ENCODE measurements around the gene PRSS33. TPM values are rescaled to one million over a fixed set of nuclear protein-coding genes. Genes with fewer than 3 reads are reported as not detected.

PRSS33 gene
- total RNA-seq, 2 experiments from 2014 or later = not detected

- H3K27me3 Mint-ChIP-seq = no peaks in the 10 kb centered on the region
- H3K9me3 Mint-ChIP-seq = no peaks in the 10 kb centered on the region
- DNase-seq = no peak
- peaks cover 31% of the 10 kb centered on the region for H3K4me1 Mint-ChIP-seq
- ChIA-PET POLR2A (interaction anchor here (0.6 kb wide), 1 partner anchor 63 kb away, joined by 4 read pairs; no protein-coding TSS in a partner anchor), CTCF (interaction anchor here (0.7 to 1.2 kb wide), 3 partner anchors 8 to 107 kb away, joined by 3 to 5 read pairs (median 3); partner anchors contain the start of gene FLYWCH2)
- peak overlapping the region; percentile 89 for H3K4me3 Mint-ChIP-seq
- H3K36me3 Mint-ChIP-seq (ENCODE audit: low read depth) = peaks cover 28% of the 10 kb centered on the region
- peak overlapping the region; percentile 91 for H3K27ac Mint-ChIP-seq
These were observed 11.4 kb downstream of the PRSS33 start for GRCh38 chr16:2775765-2776499.

GRCh38 chr16:2775131-2775716, 12.1 kb downstream of the PRSS33 start:
- DNase-seq = no peak
- POLR2A ChIA-PET = interaction anchor here (0.6 kb wide), 1 partner anchor 64 kb away, joined by 4 read pairs; no protein-coding TSS in a partner anchor
- peak overlapping the region; percentile 89 for H3K4me3 Mint-ChIP-seq
- no peaks in the 10 kb centered on the region for H3K9me3 Mint-ChIP-seq
- H3K27me3 Mint-ChIP-seq = no peaks in the 10 kb centered on the region
- no peak overlapping the region for H3K27ac Mint-ChIP-seq
- peaks cover 32% of the 10 kb centered on the region for H3K4me1 Mint-ChIP-seq
- H3K36me3 Mint-ChIP-seq (ENCODE audit: low read depth) = peaks cover 35% of the 10 kb centered on the region
- CTCF ChIA-PET = interaction anchor here (0.5 to 1.4 kb wide), 3 partner anchors 10 to 184 kb away, joined by 3 to 5 read pairs (median 3); no protein-coding TSS in a partner anchor

DNA sequence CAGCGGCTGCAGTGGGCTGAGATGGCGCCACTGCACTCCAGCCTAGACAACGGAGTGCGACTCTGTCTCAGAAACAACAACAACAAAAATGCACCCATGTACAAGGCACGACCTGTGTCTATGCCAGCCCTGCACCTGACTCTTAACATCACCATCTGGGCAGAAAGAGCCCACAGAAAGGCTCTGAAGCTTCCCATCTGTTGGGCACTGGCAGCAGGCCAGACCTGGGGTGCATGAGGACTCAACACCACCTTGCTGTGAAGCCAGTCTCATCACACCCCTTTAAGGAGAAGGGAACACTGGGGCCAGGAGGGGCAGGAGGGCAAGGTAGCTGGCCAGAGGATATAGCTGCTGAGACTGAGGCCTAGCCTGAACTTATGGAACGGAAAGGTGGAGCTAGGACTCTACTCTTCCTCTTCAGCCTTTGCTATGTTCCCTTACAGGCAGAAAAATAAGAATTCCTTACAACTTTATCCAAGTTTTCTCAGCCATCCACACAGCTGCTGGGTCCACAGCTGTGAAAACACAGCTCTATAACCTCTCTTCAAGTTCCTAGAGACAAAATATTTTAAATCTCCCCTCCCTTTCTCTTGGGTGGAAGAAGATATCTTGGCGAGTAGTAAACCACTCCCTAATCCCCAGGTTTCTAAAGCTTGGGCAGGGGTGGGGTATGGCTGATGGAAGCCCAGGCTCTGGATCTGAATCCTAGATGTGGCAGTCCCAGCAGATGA, 13.0 kb downstream of the PRSS33 start:
- no peaks in the 10 kb centered on the region for H3K9me3 Mint-ChIP-seq
- DNase-seq = no peak
- peaks cover 44% of the 10 kb centered on the region for H3K36me3 Mint-ChIP-seq (ENCODE audit: low read depth)
- H3K4me3 Mint-ChIP-seq = no peak overlapping the region
- no peaks in the 10 kb centered on the region for H3K27me3 Mint-ChIP-seq
- H3K27ac Mint-ChIP-seq = peak overlapping the region; percentile 55
- peaks cover 32% of the 10 kb centered on the region for H3K4me1 Mint-ChIP-seq
- POLR2A ChIA-PET = no interaction called here
- CTCF ChIA-PET = interaction anchor here (0.6 to 1.5 kb wide), 3 partner anchors 16 to 223 kb away, joined by 3 to 4 read pairs (median 3); no protein-coding TSS in a partner anchor

GRCh38 chr16:2773188-2773968, 14.0 kb downstream of the PRSS33 start:
- Mint-ChIP-seq H3K9me3 (no peaks in the 10 kb centered on the region), H3K4me1 (peaks cover 25% of the 10 kb centered on the region), H3K27me3 (no peaks in the 10 kb centered on the region), H3K4me3 (no peak overlapping the region), H3K36me3 (ENCODE audit: low read depth) (peaks cover 49% of the 10 kb centered on the region), H3K27ac (no peak overlapping the region)
- DNase-seq = no peak
- ChIA-PET CTCF (interaction anchor here (0.6 to 1.5 kb wide), 4 partner anchors 11 to 234 kb away, joined by 3 to 4 read pairs (median 3); no protein-coding TSS in a partner anchor), POLR2A (no interaction called here)

- H3K36me3 Mint-ChIP-seq (ENCODE audit: low read depth) = peaks cover 55% of the 10 kb centered on the region
- no peak for DNase-seq
- peaks cover 21% of the 10 kb centered on the region for H3K4me1 Mint-ChIP-seq
- H3K9me3 Mint-ChIP-seq = no peaks in the 10 kb centered on the region
- H3K4me3 Mint-ChIP-seq = no peak overlapping the region
- ChIA-PET CTCF (no interaction called here), POLR2A (no interaction called here)
- H3K27ac Mint-ChIP-seq = no peak overlapping the region
- H3K27me3 Mint-ChIP-seq = no peaks in the 10 kb centered on the region
These were observed 15.6 kb downstream of the PRSS33 start for GRCh38 chr16:2771496-2772402.

GRCh38 chr16:2770057-2770951, 17.1 kb downstream of the PRSS33 start:
- H3K4me1 Mint-ChIP-seq = peaks cover 9% of the 10 kb centered on the region
- no peak for DNase-seq
- H3K4me3 Mint-ChIP-seq = no peak overlapping the region
- ChIA-PET POLR2A (no interaction called here), CTCF (interaction anchor here (1.4 kb wide), 1 partner anchor 8 kb away, joined by 3 read pairs; no protein-coding TSS in a partner anchor)
- H3K27ac Mint-ChIP-seq = no peak overlapping the region
- H3K36me3 Mint-ChIP-seq (ENCODE audit: low read depth) = peaks cover 68% of the 10 kb centered on the region
- no peaks in the 10 kb centered on the region for H3K27me3 Mint-ChIP-seq
- no peaks in the 10 kb centered on the region for H3K9me3 Mint-ChIP-seq

GRCh38 chr16:2769675-2770056, 17.7 kb downstream of the PRSS33 start:
- H3K36me3 Mint-ChIP-seq (ENCODE audit: low read depth) = peaks cover 73% of the 10 kb centered on the region
- POLR2A ChIA-PET = no interaction called here

DNA sequence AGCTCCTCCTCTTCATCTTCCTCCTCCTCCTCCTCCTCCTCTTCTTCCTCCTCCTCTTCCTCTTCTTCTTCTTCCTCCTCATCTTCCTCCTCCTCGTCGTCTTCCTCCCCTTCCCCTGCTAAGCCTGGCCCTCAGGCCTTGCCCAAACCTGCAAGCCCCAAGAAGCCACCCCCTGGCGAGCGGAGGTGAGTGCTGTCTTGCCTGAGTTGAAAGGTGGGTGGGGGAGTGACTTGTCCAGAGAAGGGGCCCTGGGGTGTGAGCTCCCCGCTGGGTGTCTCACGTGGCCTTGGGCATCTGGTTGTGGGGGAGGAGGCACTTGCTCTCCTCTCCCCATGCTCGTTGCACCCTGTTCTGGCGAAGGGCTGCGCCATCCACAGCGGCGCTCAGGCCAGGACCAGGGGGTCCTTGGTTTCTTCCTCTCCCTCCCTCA, 18.2 kb downstream of the PRSS33 start:
- H3K36me3 Mint-ChIP-seq (ENCODE audit: low read depth) = peaks cover 78% of the 10 kb centered on the region
- H3K4me3 Mint-ChIP-seq = no peak overlapping the region
- H3K4me1 Mint-ChIP-seq = peaks cover 6% of the 10 kb centered on the region
- no peaks in the 10 kb centered on the region for H3K27me3 Mint-ChIP-seq
- DNase-seq = no peak
- H3K27ac Mint-ChIP-seq = no peak overlapping the region
- no peaks in the 10 kb centered on the region for H3K9me3 Mint-ChIP-seq
- ChIA-PET CTCF (interaction anchor here (1.4 kb wide), 1 partner anchor 10 kb away, joined by 3 read pairs; no protein-coding TSS in a partner anchor), POLR2A (no interaction called here)

More at GRCh38 chr16:2769675-2770056, 17.7 kb downstream of the PRSS33 start:
- Mint-ChIP-seq H3K9me3 (no peaks in the 10 kb centered on the region), H3K27ac (no peak overlapping the region), H3K4me1 (peaks cover 6% of the 10 kb centered on the region), H3K4me3 (no peak overlapping the region), H3K27me3 (no peaks in the 10 kb centered on the region)
- DNase-seq = no peak
- CTCF ChIA-PET = interaction anchor here (1.4 kb wide), 1 partner anchor 9 kb away, joined by 3 read pairs; no protein-coding TSS in a partner anchor

GRCh38 chr16:2768403-2769089, 18.8 kb downstream of the PRSS33 start:
- H3K4me1 Mint-ChIP-seq = peaks cover 6% of the 10 kb centered on the region
- H3K27ac Mint-ChIP-seq = no peak overlapping the region
- ChIA-PET POLR2A (no interaction called here), CTCF (interaction anchor here (1.0 to 1.4 kb wide), 3 partner anchors 8 to 99 kb away, joined by 3 to 4 read pairs (median 3); no protein-coding TSS in a partner anchor)
- no peaks in the 10 kb centered on the region for H3K9me3 Mint-ChIP-seq
- H3K27me3 Mint-ChIP-seq = no peaks in the 10 kb centered on the region
- H3K36me3 Mint-ChIP-seq (ENCODE audit: low read depth) = peaks cover 84% of the 10 kb centered on the region
- no peak for DNase-seq
- H3K4me3 Mint-ChIP-seq = no peak overlapping the region

GRCh38 chr16:2767891-2768290, 19.5 kb downstream of the PRSS33 start:
- ChIA-PET POLR2A (no interaction called here), CTCF (interaction anchor here (1.0 to 1.1 kb wide), 2 partner anchors 9 to 100 kb away, joined by 3 to 4 read pairs; no protein-coding TSS in a partner anchor)
- Mint-ChIP-seq H3K27ac (no peak overlapping the region), H3K4me1 (peaks cover 6% of the 10 kb centered on the region), H3K36me3 (ENCODE audit: low read depth) (peaks cover 87% of the 10 kb centered on the region), H3K27me3 (no peaks in the 10 kb centered on the region), H3K4me3 (no peak overlapping the region), H3K9me3 (no peaks in the 10 kb centered on the region)
- DNase-seq = no peak

Data from activated CD4-positive, alpha-beta T cell treated with anti-CD3 and anti-CD28 coated beads, Interleukin-2, amount 10 ng/mL, durations not matched to agents 7 days and 5 days (primary cell).